GM18909 (cell line): ENCODE data around the gene MFSD1.
A peak's percentile ranks its signal among the peaks of the same experiment; 100 is the strongest.

Source experiments
- ATAC-seq: cut with Tn5 transposase; IDR thresholded peaks from one replicate; pipeline ENCODE4 v1.9.1; 2021; ENCODE audit warnings: mild to moderate bottlenecking; ENCODE audit not compliant: unreplicated experiment, poor library complexity

MFSD1 gene, protein sequence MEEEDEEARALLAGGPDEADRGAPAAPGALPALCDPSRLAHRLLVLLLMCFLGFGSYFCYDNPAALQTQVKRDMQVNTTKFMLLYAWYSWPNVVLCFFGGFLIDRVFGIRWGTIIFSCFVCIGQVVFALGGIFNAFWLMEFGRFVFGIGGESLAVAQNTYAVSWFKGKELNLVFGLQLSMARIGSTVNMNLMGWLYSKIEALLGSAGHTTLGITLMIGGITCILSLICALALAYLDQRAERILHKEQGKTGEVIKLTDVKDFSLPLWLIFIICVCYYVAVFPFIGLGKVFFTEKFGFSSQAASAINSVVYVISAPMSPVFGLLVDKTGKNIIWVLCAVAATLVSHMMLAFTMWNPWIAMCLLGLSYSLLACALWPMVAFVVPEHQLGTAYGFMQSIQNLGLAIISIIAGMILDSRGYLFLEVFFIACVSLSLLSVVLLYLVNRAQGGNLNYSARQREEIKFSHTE

GRCh38 chr3:158801696-158802408, at the start of gene MFSD1:
TSS of gene MFSD1 (plus strand) at chr3:158802054. CDS start at chr3:158802153, 99 bp downstream.
- ATAC-seq = peak; percentile 99

- no peak for ATAC-seq
These were observed 48.0 kb upstream of the MFSD1 start for GRCh38 chr3:158753854-158754253.

DNA sequence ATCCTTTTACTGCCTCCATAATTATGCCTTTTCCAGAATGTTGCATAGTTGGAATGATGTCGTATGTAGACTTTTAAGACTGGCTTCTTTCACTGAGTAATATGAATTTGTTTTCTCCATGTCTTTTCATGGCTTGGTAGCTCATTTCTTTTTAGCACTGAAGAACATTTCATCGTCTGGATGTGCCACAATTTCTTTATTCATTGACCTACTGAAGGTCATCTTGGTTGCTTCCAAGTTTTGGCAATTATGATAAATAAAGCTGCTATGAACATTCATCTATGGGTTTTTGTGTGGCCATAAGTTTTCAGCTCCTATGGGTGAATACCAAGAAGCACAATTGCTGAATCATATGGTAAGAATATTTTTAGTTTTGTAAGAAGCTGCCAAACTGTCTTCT, 46.4 kb upstream of the MFSD1 start:
- ATAC-seq = no peak

GRCh38 chr3:158761350-158761749, 40.5 kb upstream of the MFSD1 start:
- ATAC-seq = no peak

DNA sequence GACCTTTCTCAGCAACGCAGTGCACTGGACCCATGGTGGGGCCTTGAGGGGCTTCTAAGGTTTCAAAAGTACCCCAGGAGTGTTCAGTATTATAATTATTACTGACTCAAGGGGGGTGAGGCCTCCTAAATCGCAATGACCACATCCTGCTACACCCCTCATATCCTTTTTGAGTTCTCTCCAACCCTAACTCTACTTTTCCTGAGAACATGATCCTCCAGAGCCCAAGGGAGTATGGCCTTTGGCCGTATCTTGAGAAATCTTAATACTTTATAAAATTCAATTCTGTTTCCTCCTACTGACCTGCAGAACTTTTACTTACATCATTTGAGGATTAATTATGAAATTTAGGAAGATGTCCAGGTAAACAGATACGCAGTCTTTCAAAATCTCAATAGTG, 39.2 kb upstream of the MFSD1 start:
- ATAC-seq = no peak

DNA sequence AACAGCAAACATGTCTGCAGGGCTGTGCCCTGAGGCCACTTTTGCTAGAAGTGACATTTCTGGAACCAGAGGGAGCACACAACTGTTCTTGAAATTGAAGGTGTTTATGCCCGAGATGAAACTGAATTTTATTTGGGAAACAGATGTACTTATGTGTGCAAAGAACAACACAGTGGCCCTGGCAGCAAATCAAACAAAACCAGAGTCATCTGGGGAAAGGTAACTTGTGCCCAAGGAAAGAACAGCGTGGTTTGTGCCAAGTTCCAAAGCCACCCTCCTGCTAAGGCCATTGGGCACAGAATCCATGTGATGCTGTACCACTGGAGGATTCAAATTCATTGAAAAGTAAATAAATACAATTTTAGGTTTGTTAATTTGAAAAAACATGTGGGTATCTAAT, 38.4 kb upstream of the MFSD1 start:
- no peak for ATAC-seq

DNA sequence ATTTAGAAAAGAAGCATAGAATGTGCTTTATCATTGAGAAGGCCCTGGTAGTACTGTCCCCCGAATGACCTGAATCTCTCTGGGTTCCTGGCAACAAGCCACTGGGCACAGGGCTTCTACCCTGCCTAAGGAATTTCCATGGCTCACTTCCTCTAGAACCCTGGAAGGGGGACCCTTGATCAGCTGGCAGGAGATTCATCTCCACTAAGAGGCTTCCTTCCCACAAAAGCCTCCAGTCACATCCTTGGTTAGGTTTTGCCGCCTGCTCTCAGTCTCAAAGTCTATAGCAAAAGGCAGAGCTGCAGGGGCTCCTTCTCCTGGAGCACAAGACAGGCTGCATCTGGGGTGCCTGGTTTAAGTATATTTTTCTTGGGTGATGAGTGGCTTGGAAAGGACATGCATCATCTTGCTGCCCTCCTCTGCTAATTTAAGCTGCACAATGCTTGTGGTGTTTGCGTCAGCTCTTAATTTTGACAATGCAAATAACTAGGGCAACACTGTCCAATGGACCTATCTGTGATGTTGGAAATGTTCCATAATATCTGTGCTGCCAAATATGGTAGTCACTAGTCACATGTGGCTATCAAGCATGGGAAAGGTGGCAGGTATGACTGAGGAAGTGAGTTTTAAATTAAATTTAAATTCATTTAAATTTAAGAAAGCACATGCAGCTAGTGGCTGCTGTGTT, 36.2 kb upstream of the MFSD1 start:
- no peak for ATAC-seq

DNA sequence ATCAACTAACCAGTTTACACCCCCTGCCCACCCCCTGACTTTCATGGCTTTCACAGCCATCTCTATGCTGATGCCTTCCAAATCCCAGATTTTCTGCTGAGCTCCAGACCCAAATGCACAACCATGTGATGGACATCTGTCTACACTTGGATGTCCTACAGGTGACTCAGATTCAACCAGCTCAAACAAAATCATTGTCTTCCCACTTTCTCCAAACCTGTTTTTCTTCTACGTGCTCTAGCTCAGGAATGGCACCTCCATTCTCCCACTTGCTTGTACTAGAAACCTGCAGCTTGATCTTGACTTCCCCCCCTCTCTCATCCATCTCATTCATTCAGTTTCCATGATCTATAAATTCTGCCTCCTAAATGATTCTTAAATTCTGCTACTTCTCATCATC, 35.5 kb upstream of the MFSD1 start:
- no peak for ATAC-seq

GRCh38 chr3:158768361-158768787, 33.5 kb upstream of the MFSD1 start:
- ATAC-seq = no peak

DNA sequence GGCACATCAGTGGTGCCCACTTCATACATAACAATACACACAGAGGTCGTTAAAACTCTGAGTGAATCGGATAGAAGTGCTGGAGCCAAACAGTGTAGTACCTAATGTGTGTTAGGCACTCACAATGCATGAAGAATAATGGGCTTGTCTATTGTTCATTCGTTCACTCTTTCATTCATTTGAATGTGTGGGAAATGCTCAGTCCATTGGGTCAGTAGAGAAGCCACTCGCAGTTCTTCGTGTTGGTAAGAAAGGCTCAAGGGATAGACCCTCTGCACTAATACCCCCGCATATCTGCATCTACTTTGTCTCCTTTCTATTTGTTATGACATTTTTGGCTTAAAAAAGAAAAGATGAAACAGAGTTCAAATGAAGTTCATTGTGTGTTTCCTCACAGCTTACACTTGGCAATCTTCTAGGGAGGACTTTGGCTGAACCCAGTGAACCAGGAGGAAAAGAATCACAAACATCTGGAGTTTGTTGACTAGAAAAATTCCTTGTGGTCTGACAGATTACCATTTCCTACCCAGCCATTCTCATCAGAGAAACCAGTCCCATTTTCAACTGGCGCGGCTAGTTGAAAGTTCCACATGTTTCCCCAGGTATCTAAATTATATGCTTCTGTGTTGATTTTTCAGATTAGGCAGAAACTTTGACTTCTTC, 32.8 kb upstream of the MFSD1 start:
- no peak for ATAC-seq

DNA sequence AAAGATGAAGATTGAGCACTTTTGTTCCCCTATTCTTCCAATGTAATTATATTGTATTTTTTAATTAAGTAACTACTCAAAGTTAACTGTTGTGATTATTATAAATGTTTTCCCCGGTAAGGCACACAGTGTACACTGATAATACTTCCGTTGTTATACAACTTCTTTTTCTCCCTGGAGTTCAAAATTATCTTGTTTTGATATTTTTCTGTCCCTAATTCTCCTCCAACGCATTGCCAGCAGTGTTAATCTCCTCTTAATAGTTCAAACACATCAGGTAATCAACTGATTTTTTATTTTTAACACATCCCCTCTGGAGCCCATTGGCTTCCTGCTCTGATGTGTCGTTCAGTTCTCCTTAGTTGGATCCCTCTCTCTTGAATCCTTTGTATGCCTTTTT, 32.3 kb upstream of the MFSD1 start:
- ATAC-seq = no peak

- no peak for ATAC-seq
These were observed 31.7 kb upstream of the MFSD1 start for GRCh38 chr3:158769952-158770740.

DNA sequence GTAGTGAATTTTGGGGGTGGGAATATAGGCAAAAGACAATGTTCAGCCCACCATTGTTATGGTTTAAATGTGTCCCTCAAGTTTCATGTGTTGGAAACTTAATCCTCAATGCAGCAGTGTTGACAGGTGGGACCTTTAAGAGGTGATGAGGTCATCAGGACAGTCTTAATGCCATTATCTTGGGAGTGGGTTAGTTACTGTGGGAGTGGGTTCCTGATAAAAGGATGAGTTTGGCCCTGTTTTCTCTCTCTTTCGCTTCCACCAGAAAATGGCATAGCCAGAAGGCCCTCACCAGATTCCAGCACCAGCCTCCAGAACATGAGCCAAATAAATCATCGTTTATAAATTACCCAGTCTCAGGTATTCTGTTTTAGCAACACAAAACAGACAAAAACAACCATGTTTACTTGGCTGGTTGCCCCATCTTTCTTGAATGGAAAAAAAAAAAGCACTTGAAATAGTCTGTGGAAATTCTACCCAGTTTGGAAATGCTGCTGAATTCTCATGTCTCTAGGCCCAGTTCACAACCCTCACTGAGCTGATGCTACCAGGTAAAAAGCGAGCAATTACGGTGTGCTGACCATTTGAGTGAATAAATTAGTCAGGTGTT, 31.0 kb upstream of the MFSD1 start:
- no peak for ATAC-seq

GRCh38 chr3:158771577-158771976, 30.3 kb upstream of the MFSD1 start:
- no peak for ATAC-seq

DNA sequence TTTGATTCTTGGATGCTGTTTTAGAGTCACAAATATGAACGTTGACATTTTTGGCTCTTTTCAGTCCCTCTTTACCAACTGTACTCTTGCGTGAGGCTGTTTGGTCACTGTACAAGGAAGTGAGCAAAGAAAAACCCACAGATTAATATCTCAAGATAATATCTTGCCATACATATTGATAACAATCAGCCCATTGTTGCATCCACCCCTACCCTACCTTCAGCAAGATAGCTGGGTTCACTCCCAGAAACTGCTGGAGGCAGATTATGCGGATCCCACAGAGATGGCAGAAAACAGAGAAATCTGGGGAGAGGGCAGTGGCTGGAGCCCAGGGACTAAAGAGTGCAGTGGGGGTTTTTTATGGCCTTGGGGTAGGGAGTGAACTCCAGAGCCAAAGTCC, 29.9 kb upstream of the MFSD1 start:
- no peak for ATAC-seq

DNA sequence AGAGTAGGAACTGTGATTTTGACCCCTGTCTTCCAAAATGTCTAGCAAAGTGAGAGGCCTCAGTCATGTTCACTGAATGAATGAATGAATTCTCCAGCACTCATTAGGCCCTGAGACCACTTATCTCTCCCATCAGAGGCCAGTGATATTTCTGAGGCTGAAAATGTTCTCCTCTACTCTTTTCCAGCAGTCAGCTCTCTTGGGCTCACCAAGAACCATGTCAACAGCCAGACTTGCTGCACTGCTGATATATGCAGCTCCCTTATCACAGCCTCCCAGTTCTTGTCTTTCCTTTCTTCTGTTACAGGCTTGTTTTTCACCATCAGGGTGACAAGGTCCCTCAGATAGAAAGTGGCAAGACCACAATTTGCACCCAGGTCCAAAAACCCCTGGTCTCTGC, 28.7 kb upstream of the MFSD1 start:
- no peak for ATAC-seq

DNA sequence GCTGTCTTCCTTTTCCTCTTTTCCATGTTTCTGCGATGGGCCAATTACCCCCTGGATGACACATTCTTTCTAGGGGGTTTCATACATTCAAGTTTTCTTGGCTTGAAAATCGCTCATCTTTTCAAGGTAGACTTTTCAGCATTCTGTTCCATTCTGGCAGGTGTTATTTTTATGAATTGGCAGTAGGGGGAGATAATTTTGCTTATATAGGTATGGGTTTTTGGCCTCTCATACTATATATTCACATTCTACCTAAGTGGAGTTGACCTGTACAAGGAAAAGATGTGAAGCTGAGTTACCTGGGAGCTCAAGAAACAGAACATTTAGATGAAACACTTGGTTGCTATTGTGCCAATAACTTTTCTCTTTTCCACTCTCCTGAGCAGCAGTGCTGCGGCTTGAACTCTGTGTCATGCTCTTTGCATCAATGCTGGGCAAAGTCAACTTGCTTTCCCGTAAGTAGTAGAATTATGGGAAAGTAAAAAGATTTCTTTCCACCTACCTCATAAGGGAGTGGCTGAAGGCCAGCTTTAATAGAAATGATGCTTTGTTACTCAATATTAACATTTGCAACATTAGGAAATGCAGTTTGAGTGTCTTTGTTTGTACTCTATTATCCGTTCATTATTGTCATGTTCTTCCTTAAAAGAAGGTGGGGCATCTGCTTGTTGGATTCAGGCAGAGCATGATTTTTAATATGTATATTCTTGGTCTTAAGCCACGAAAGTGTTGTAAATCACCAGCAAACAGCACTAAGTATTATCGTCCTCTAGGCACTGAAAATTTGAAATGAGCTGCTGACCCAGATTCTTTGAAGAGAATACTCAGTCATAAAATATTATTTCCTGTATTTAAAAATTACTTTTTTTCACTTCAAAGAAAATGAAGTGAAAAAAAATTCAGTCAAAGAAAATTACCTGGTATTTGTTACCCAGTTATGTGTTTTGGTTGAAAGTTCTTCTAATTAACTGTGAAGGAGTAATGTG, 27.7 kb upstream of the MFSD1 start:
- no peak for ATAC-seq

DNA sequence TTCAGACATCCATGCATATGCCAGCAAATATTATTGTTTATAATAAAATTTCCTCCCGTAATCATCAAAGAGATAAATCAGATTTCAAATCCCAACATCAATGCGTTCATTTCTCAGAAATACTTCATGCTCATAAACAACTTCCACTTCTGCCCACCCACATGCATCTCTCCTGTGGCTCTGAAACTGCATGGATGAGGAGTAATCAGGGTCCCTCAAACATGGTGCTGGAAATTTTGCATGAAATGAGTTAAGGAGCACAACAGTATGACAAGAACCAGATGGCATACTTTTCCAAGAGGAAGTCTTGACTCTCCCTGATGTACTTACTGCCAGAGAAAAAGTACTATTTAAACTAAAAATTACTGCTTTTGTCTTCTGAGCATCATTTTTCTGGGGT, 26.9 kb upstream of the MFSD1 start:
- no peak for ATAC-seq
